ENCODE measurements around the gene NADSYN1. TPM values are rescaled to one million over a fixed set of nuclear protein-coding genes. Genes with fewer than 3 reads are reported as not detected.

NADSYN1 gene
- total and polyA plus RNA-seq, 2 donors from 2014 or later: 34.9 to 72.9 TPM

GRCh38 chr11:71466358-71466757, 13.4 kb downstream of the NADSYN1 start:
- Histone ChIP-seq H3K4me1 (ENCODE audit: control insufficient read depth in 2 of 3, insufficient read depth in 2 of 3, low read depth in 1 of 3, low read length in 3 of 3) (no peaks in the 10 kb centered on the region), H3K9me3 (ENCODE audit: control insufficient read depth in 2 of 3, insufficient read depth in 1 of 3, low read length in 3 of 3) (no peaks in the 10 kb centered on the region), H3K4me3 (ENCODE audit: low read length in 3 of 3) (no peak overlapping the region), H3K36me3 (ENCODE audit: control insufficient read depth in 2 of 3, insufficient read depth in 3 of 3, low read length in 3 of 3) (peaks cover 0 to 6% (median under 1%) of the 10 kb centered on the region in 3 donors), H3K27ac (ENCODE audit: low read depth in 2 of 2, low read length in 2 of 2) (no peak overlapping the region), H3K9ac (ENCODE audit: low read length in 3 of 3) (no peak overlapping the region), H3K27me3 (ENCODE audit: control insufficient read depth, insufficient read depth, low read length) (no peaks in the 10 kb centered on the region)
- peak in 1 of 5 donors; percentile 38 for DNase-seq
- intact Hi-C loops (cut with DNase I): no loop called here
- TF ChIP-seq CTCF (IDR thresholded peaks at IDR 0.05; ENCODE audit: borderline replicate concordance, extremely low read depth, insufficient read depth): no peak
- no peak for FAIRE-seq

DNA sequence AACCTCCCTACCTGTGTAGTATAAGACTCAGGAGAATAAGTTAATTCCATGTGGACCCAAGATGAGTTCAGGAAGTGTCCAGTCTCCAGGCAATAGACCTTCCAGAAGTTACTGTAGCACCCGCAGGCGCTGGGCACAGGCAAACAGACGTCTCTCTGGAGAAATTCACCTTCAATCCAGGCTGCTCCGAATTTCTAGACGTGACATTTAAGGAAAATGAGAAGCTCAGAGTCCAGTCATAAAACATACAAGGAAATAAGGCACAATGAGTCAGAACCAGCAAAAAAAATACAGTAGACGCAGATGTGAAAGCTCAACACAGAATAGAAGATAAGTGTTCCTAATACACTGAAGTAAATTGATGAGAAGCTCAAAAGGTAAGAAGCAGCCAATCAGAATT, 14.2 kb downstream of the NADSYN1 start:
- intact Hi-C loops (cut with DNase I): no loop called here
- peaks cover 0 to 12% (median 3%) of the 10 kb centered on the region in 3 donors for H3K36me3 ChIP-seq (ENCODE audit: control insufficient read depth in 2 of 3, insufficient read depth in 3 of 3, low read length in 3 of 3)
- FAIRE-seq: no peak
- H3K27ac ChIP-seq (ENCODE audit: low read depth in 2 of 2, low read length in 2 of 2): no peak overlapping the region
- TF ChIP-seq CTCF (IDR thresholded peaks at IDR 0.05; ENCODE audit: borderline replicate concordance, extremely low read depth, insufficient read depth): no peak
- DNase-seq: no peak
- H3K9me3 ChIP-seq (ENCODE audit: control insufficient read depth in 2 of 3, insufficient read depth in 1 of 3, low read length in 3 of 3): no peaks in the 10 kb centered on the region
- no peaks in the 10 kb centered on the region for H3K27me3 ChIP-seq (ENCODE audit: control insufficient read depth, insufficient read depth, low read length)
- H3K4me1 ChIP-seq (ENCODE audit: control insufficient read depth in 2 of 3, insufficient read depth in 2 of 3, low read depth in 1 of 3, low read length in 3 of 3): no peaks in the 10 kb centered on the region
- no peak overlapping the region for H3K4me3 ChIP-seq (ENCODE audit: low read length in 3 of 3)
- no peak overlapping the region for H3K9ac ChIP-seq (ENCODE audit: low read length in 3 of 3)

DNA sequence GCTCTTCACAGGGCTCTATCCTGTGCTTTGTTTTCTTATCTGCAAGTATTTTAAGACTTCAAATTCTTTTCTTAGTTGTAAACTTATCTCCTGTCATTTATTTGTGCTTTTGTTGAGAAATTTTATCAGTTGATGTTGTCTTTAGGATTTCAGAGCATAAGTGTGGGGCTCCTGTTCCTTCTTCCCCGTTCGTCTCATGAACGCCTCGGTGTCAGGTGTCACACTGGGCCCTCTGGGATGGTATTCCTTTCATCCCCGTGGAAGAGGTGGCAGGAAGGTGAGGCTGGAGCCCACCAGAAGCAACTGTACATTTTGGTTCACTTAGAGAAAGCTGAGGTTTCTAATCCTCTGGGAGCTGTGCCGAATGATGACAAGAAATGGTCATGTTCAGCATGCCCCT, 17.9 kb downstream of the NADSYN1 start:
- no peaks in the 10 kb centered on the region for H3K9me3 ChIP-seq (ENCODE audit: control insufficient read depth in 2 of 3, insufficient read depth in 1 of 3, low read length in 3 of 3)
- DNase-seq: peak in 2 of 5 donors; percentile 22 to 25
- H3K9ac ChIP-seq (ENCODE audit: low read length in 3 of 3): no peak overlapping the region
- FAIRE-seq: no peak
- peaks cover 2 to 22% (median 20%) of the 10 kb centered on the region in 3 donors for H3K36me3 ChIP-seq (ENCODE audit: control insufficient read depth in 2 of 3, insufficient read depth in 3 of 3, low read length in 3 of 3)
- no peak overlapping the region for H3K27ac ChIP-seq (ENCODE audit: low read depth in 2 of 2, low read length in 2 of 2)
- TF ChIP-seq CTCF (IDR thresholded peaks at IDR 0.05; ENCODE audit: borderline replicate concordance, extremely low read depth, insufficient read depth): no peak
- H3K27me3 ChIP-seq (ENCODE audit: control insufficient read depth, insufficient read depth, low read length): no peaks in the 10 kb centered on the region
- intact Hi-C loops (cut with DNase I): no loop called here
- no peaks in the 10 kb centered on the region for H3K4me1 ChIP-seq (ENCODE audit: control insufficient read depth in 2 of 3, insufficient read depth in 2 of 3, low read depth in 1 of 3, low read length in 3 of 3)
- no peak overlapping the region for H3K4me3 ChIP-seq (ENCODE audit: low read length in 3 of 3)

- Histone ChIP-seq H3K9ac (ENCODE audit: low read length in 3 of 3) (no peak overlapping the region), H3K27me3 (ENCODE audit: control insufficient read depth, insufficient read depth, low read length) (no peaks in the 10 kb centered on the region), H3K4me3 (ENCODE audit: low read length in 3 of 3) (no peak overlapping the region), H3K36me3 (ENCODE audit: control insufficient read depth in 2 of 3, insufficient read depth in 3 of 3, low read length in 3 of 3) (peaks cover 2 to 30% (median 25%) of the 10 kb centered on the region in 3 donors), H3K4me1 (ENCODE audit: control insufficient read depth in 2 of 3, insufficient read depth in 2 of 3, low read depth in 1 of 3, low read length in 3 of 3) (no peaks in the 10 kb centered on the region), H3K27ac (ENCODE audit: low read depth in 2 of 2, low read length in 2 of 2) (no peak overlapping the region), H3K9me3 (ENCODE audit: control insufficient read depth in 2 of 3, insufficient read depth in 1 of 3, low read length in 3 of 3) (no peaks in the 10 kb centered on the region)
- no peak for TF ChIP-seq CTCF (IDR thresholded peaks at IDR 0.05; ENCODE audit: borderline replicate concordance, extremely low read depth, insufficient read depth)
- peak in 1 of 5 donors; percentile 52 for DNase-seq
- intact Hi-C loops (cut with DNase I): no loop called here
- no peak for FAIRE-seq
Observed at GRCh38 chr11:71472357-71472885, 19.4 kb downstream of the NADSYN1 start.
